HG02588 (cell line): Measurements from ENCODE around the gene DEDD2.

Experiments
- ATAC-seq: cut with Tn5 transposase; IDR thresholded peaks from one replicate; pipeline ENCODE4 v1.9.1; 2021; ENCODE audit warnings: mild to moderate bottlenecking, moderate library complexity; ENCODE audit not compliant: unreplicated experiment

The DEDD2 gene

DNA sequence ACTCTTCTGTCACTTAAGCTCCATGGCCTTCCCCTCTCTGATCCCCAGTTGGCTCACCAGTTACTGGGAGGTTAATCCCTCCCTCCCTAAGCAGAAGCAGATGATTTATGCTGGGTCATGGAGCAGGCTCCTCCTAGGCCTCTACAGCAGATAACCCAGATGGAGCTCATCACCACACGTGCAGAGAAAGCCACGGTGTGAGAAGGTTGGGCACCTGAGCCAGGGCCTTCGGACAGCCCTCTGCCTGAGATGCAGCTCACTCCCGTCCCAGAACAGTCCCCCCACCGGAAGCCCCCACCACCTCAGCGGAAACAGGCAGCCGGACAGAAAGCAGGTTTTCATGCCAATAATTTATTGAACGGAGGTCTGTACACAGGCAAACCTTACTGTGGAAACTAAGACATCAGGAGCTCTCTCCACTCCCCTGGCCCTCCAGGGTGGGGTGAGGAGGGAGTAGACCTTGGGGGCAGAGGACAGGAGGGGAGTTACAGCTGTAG lies 12.4 kb upstream of the DEDD2 start:
- ATAC-seq: no peak

DNA sequence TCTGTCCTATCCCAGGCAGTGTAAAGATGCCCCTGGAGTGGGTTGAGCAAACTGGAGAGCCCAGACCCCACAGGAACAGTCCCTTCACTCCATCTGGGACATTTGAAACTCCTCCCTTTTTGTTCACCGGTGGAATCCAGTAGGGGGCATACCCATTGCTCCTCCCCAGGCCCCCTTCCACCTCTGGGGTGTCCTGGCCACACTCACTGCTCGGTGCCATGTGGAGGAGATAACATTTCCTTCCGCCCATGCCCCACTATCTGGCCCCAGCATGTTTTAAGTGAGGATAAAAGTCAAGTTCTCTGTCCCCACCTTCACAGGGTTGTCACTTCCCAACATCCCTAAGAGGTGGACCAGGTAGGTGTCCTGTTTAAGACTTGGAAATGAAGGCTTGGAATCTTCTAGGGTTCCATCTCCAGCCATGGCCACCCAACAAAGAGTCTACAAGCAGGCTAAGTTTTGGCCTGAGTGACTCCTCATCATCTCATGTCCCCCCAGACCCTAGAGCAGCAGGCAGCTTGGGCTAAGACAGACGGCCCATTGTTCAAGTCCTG lies 11.9 kb upstream of the DEDD2 start:
- no peak for ATAC-seq

DNA sequence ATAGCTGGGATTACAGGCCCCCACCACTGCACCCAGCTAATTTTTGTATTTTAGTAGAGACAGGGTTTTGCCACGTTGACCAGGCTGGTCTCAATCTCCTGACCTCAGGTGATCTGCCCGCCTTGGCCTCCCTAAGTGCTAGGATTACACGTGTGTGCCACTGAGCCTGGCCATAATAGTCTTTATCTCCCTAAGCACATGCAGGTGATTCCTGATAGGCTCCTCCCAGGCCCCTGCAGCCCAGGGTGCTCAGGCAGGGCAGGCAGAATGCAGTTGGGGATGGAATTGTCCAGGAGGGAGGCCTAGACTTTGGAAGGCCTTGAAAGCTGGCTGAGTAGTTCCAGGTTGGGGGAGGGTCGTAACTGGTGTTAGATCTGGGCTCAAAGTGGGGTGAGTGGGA lies 11.2 kb upstream of the DEDD2 start:
- ATAC-seq: no peak

DNA sequence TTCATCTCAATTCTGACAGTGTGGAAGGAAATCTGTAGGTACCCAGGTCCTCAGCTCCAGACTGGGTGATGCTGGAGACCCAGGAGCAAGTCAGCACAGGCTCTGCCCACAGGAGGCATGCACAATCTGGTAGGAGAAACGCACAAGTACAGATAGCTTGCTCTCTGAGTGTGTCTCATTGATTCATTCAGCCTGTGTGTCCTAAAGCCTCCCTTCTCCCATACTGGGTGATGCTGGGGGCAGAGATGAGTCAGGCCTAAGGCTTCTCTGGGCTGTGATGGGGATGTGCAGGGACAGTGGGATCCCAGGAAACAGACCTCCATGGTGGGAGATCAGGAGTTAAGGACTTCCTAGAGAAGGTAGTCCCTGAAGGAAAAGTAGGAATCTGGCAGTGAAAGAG lies 9.4 kb upstream of the DEDD2 start:
- ATAC-seq: no peak

DNA sequence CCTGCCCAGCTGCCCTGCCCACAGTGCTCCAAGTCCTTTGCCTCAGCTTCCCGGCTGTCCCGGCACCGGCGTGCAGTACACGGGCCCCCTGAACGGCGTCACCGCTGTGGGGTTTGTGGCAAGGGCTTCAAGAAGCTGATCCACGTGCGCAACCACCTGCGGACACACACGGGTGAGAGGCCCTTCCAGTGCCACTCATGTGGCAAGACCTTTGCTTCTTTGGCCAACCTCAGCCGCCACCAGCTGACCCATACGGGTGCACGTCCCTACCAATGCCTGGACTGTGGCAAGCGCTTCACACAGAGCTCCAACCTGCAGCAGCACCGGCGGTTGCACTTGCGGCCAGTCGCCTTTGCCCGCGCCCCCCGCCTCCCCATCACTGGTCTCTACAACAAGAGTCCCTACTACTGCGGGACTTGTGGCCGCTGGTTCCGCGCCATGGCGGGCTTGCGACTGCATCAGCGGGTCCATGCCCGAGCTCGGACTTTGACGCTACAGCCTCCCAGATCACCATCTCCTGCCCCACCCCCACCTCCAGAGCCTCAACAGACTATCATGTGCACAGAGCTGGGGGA lies 8.3 kb upstream of the DEDD2 start:
- no peak for ATAC-seq

DNA sequence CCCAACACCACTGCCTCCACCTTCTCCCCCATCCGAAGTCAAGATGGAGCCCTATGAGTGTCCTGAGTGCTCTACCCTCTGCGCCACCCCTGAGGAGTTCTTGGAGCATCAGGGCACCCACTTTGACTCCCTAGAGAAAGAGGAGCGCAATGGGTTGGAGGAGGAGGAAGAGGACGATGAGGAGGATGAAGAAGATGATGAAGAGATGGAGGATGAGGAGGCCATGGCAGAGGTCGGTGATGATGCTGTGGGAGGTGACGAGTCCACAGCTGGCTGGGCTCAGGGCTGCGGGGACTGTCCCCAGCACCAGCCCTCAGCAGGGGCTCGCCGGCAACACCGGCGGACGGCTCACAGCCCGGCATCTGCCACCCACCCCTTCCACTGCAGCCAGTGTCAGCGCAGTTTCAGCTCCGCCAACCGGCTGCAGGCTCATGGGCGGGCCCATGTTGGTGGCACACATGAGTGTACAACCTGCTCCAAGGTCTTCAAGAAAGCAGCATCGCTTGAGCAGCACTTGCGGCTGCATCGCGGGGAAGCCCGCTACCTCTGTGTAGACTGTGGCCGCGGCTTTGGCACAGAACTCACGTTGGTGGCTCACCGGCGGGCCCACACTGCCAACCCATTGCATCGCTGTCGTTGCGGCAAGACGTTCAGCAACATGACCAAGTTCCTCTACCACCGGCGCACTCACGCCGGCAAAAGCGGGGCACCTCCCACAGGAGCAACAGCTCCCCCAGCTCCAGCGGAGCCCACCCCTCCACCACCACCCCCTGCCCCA lies 7.7 kb upstream of the DEDD2 start:
- no peak for ATAC-seq

DNA sequence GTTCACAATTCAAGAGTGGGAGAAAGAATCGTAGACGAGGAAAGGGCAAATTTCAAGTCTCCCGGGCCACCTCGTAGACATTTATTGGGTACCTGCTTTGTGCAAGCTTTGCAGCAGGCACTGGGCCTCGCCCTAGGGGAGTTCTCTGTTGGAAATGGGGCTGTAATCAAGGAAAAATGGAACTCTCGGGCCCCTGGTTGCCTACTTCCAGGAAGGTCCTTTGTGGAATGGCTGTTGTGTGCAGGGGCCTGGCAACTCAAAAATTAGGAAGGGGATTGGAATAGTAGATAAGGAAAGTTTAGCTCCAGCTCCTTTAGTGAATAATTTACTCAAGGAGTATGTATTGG lies 3.2 kb upstream of the DEDD2 start:
- ATAC-seq: no peak

DNA sequence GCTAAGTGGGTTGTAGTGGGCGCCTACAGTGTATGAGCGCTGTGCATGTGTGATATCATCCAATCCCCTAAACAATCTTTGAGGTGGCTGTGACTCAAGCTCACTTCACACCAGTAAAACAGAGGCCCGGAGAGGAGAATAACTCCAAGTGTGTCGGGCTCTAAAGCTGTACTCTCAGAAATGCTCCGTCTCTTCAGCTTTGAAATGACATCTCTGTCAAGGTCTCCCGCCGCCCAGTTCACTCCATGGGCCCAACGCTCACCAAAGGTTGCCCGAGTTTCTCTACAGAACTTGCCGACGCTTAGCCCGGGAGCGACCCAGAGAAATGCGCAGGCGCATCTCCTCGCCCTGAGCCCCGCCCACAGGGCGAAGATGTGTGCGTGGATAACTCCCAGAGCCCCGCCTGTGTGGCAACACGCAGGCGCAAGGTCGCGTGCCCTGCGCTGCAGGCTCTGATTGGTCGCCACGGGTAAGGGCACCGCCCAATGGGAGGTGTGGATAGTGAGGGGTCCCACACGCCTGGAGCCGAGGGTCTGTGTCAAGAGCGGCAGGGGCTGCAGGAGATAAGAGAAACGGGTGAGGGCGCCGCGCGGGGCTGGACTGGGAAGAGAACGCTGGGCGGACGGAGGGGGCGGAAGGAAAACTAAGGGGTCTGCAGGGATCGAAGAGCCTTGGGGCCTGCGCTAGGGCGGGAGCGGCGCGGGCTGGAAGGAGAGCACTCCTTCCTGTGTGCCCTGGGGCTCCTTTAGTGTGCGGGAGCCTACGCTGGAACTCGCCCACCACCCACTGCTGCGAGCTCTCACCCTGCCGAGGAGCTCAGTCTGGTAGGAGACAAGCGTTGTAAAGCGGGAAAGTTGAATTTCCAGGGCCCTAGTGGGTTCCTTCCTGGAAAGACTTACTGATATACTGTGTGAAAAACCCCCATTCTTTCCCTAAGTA lies 2.6 kb upstream of the DEDD2 start, which contains the start of gene ZNF526:
Gene ZNF526, plus strand, starts transcription at position 501 of the 939 bp plus-strand sequence. CDS start 4,092 bp downstream, outside the sequence.
- peak; percentile 62 for ATAC-seq

DNA sequence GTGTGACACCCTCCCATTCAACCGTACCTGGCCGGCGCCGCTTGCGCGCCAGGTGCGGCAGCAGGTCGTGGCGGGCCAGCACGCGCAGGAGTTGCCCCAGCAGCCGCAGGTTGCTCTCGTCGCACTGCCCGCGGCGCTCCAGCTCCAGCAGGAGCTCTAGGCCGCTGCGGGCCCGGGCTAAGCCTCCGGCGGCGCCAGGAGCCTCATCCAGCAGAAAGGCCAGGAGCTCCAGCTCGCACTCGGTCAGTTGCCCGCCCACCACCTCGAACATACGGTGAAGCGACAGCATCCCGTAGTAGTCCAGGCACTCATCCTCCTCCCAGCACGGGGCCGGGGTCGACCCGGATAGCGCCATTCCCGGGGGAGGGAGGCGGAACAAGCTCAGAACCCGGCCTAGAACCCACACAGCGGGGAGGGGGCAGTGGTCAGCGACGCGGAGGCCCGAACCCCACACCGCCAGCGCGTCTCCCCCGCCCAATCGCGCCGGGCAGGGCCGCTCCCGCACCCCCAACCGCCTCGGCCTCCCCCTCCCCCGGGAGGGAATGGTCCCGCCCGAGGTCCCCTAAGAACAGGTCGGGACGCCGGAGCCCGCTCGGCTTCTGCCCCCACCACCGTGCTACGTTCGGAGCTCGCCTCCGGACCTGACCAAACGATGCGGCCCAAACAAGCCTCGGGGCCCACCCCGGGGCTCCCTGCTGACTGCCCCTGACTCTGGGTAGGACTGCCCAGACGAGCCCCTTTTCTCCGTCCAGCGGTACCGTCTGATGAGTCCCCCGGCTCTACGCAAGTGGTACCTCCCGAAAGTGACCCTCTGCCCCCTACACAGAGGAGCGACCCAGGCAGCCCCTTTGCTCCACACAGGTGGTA lies 591 bp downstream of the DEDD2 start:
- peak; percentile 15 for ATAC-seq

DNA sequence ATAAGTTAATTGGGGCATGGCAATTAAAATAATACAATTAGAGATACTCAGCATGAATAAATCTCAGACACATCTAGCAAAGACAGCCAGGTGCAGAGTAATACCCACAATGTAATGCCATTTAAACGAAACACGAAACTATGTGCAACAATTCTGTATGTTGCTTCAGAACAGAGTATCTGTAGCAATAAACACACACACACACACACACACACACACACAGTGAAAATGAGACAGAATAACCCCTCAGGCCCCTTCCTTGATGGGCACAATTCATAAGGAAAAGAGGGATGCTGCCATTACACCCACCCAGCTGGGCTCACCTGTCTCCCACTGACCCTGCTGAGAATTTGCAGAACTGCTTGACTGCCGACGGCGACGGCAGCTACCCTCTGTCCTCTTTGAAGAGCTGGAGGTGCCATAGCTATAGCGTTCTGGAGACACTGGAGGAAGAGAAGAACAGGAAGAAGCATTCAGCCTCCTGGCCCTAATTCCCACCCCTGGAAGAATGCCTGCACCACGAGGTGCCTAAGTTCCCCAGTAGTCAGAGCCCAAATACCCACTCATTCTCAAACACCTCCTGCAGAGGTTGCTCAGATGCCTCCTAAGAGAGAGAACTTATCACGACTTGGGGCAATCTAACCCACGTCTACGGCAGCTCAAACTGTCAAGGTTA lies 2.5 kb downstream of the DEDD2 start:
- no peak for ATAC-seq

DNA sequence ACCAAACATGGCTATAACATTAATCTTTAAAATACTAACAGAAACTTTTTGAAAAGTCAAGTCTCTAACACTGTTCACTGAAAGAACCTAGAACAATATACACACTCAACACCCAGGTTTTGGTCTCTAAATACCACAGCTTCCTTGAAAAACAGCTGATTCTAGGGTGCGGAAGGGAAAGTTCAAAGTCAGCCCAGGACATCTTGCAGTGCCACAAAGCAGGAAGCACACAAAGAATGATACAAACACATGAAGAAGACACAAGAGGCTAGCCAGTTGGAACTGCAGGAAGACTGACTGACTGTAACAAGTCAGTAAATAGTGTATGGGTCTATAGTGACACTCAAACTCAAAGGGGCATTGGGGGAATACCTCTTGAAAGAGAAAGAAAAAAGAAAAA lies 4.6 kb downstream of the DEDD2 start:
- no peak for ATAC-seq

DNA sequence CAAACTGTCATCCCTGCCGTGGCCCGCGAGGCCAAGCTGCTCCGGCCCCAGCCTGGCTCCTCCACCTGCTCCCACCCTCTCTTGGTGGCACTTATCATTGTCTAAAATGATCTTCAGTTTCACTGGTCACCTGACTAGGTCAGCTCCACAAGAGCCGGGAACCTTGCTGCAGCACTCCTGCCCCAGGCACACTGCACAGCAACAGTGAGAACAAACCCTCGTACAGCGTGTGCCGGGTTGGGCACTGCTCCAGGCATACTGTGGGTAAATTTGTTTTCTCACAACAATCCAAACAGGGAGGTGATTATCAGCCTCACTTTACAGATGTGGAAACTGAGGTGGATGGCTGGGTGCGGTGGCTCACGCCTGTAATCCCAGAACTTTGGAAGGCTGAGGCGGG lies 8.9 kb downstream of the DEDD2 start:
- ATAC-seq: no peak

DNA sequence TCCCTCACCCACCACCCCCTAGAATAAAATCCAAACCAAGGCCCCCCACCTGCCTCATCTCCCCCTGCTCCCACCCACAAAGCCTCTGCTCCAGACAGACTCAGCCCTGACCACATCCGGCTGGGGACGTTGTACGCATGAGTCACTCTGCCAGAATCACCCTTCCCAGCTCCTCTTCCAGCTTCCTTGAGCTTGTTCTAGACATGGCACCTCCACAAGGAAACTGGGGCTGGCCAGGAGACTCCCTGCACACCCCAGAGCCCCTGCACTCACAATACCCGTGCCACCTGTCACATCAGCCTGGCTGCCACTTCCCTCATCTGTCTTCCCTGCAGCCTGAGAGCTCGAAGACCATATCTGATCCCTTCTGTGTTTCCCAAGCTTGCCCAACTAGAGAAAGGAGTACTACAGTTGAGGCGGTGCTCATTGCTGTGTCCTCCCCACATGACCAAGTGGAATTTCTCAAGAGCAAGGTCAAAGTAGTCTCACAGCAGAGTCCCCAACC lies 9.7 kb downstream of the DEDD2 start:
- no peak for ATAC-seq

DNA sequence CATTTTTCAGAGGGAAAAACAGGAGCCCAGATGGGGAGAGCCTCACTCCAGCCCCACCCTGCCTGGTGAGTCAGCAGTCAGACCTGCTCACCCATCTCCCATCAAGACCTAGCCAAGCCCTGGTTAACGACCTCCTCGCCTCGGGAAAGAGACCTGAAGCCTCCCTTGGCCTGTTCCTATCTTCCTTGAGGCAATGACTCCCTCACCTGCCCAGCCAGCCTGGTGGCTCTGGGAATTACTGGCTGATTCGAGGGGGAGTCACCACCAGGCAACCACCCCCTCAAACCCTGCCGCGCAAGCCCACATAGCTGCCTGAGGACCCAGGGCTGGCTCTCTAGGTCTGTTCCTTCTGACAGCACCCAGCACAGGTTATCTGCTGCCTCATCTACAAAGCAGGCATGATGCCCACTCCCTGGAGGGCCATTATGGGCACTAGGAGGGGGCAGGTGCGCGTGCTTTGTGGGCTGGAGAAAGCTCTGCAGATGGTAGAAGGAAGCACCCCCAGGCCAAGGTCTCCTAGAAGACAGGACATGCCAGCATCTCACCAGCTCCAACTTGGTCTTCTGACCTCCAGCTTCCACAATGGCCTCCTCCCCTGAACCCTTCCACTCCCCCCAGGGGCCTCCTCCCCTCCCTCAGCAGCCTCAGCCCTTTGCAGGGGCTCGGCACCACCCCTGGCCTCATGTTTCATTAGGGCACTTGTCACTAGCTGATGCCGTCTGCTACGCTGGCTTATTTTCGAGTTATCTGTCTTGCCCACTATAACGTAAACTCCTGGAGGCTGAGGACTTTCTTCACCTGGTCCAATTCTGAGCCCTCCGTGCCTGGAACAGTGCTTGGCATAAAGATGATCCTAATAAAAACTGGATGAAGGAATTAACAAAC lies 10.4 kb downstream of the DEDD2 start:
- no peak for ATAC-seq

DNA sequence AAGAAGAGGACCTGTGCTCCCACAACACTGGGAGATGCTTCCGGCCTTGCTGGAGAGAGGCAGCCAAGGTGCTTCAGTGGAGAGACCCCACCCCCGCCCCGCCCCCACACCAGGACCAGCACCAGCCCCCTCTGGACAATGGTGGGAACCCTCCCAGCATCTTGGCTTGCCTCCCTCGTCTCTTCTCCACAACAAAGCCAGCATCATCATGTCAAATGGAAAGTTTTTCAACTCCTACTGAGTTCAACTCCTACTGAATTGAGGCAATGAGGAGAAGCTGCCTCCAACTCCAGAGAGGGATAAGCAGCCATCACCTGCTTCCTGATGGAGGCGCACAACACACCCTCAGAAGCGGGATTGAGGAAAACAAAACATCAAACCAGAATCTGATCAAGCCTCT lies 12.8 kb downstream of the DEDD2 start:
- ATAC-seq: no peak

DNA sequence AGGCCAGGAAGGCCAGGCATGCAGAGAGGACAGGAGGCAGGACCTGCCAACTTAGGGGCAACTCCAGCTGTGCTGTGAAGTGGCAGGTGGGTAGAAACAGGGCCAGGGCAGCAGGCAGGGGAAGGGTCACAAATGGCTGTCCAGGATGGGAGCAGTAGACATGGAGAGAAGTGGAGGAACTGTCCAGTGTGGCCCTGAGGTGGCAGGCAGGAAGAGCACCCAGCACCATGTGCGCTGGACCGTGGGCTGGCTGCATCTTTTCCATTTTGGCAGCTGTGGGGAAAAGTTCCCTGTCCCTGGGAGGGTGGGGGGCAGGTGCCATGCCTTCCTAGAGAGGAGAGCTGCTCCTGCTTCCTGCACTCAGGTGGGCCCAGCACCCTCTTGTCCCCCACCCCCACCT lies 13.8 kb downstream of the DEDD2 start:
- no peak for ATAC-seq

DNA sequence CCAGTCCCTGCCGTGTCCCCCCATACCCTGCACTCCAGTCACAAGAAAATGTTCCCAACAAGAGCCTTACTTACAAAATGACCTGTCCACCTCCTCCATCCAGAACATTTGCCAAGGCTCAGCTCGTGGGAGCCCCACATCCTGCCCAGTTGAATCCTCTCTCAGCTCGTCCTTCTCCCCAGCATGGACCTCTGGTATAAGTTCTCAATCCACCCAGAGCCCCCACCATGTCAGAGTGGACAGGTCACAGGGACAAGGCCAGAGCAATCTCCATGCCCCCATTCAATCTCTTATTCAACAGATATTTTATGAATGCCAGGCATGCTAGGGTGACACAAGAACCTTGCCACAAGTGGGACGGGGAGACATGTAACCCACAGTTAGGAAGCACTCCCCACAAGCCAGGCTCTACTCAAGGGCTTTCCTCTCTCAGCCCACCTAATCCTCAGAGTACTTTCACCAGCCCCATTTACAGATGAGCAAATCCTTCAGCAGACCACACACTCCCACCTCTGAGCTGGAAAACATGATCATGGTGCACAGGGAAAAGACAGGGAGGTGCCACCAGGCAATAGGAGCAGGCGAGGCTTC lies 15.1 kb downstream of the DEDD2 start:
- ATAC-seq: no peak
